ENCODE data around the gene SLC44A5.
A peak's percentile ranks its signal among the peaks of the same experiment; 100 is the strongest.
"Not testable (repeated sequence)": the region's sequence is repeated elsewhere in the genome, so short reads cannot be mapped to it uniquely, and the experiment has no call there.

SLC44A5 gene

DNA sequence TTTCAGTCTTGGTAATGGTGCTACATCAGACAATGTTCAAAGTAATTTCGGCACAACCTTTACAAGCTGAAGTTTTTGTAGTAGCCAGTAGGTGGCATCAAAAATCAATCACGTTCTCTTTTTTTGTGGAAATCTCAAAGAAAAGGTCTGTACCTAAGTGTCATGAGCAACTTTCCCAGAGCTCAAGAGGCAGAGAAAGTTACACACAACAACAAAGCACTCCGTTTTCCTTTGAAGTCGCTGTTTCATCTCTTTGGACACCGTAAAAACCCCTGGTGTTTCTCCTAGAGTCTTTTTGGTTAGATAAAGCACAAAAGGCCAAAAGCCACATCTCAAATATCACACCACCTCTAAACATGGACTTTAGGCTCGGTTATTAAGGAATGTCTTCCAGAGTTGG, 345.1 kb downstream of the SLC44A5 start:
- Histone ChIP-seq H2AK5ac (ENCODE audit: low read length) (no peak overlapping the region), H3K23ac (ENCODE audit: low read length) (no peak overlapping the region), H4K91ac (ENCODE audit: low read depth, low read length) (no peak overlapping the region), H2BK5ac (ENCODE audit: low read depth, low read length, poor library complexity) (no peak overlapping the region), H3K4me2 (ENCODE audit: low read length) (no peak overlapping the region), H2BK12ac (ENCODE audit: low read length) (no peak overlapping the region), H3K18ac (ENCODE audit: low read length) (no peak overlapping the region), H3K14ac (ENCODE audit: low read length) (no peak overlapping the region), H4K8ac (ENCODE audit: low read depth, low read length) (no peak overlapping the region), H3K79me2 (ENCODE audit: control insufficient read depth, insufficient read depth, low read length, poor library complexity) (no peaks in the 10 kb centered on the region), H2BK120ac (ENCODE audit: insufficient read depth, low read length, poor library complexity) (no peak overlapping the region), H3K4ac (ENCODE audit: low read depth, low read length) (no peak overlapping the region), H3K4me3 (ENCODE audit: low read depth, low read length) (no peak overlapping the region), H4K12ac (ENCODE audit: low read depth, low read length) (no peak overlapping the region), H3K27ac (ENCODE audit: low read depth, low read length) (no peak overlapping the region), H3K4me1 (ENCODE audit: control insufficient read depth in 1 of 2, insufficient read depth in 2 of 2, low read length in 2 of 2) (no peaks in the 10 kb centered on the region), H3K79me1 (ENCODE audit: low read length) (no peaks in the 10 kb centered on the region), H2AFZ (ENCODE audit: insufficient read depth, low read length, poor library complexity) (no peak overlapping the region), H3K27me3 (ENCODE audit: insufficient read depth, low read length) (no peaks in the 10 kb centered on the region), H3K9ac (ENCODE audit: low read length) (no peak overlapping the region), H3K36me3 (ENCODE audit: control insufficient read depth in 1 of 2, insufficient read depth in 2 of 2, low read length in 2 of 2) (no peaks in the 10 kb centered on the region), H3K9me3 (ENCODE audit: insufficient read depth, low read depth, low read length) (no peaks in the 10 kb centered on the region)
- DNase-seq, result peak; percentile 29 to 87
- no CpG with 5 or more reads among the region's 6 CpGs for WGBS (ENCODE audit: extremely low coverage, insufficient coverage, insufficient read length)

DNA sequence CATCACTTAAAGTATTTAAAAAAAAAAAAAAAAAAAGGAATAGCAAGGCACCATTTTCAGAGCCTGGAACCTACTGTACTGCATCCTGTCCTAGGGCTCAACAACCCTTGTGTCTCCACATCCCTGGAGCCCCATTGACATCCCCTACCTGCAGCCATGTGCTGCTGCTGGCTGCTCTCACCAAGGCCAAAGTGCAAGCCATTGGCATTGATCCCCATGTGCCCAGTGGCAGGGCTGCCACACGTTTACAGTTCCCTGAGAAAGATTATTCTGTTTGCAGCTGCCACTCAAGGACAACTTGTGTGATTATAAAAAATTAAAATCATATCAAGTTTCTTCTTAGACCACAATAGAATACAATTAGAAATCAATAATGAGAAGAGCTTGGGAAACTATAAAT, 346.8 kb downstream of the SLC44A5 start:
- Histone ChIP-seq H3K27me3 (ENCODE audit: insufficient read depth, low read length) (no peaks in the 10 kb centered on the region), H3K79me1 (ENCODE audit: low read length) (no peaks in the 10 kb centered on the region), H3K18ac (ENCODE audit: low read length) (no peak overlapping the region), H3K27ac (ENCODE audit: low read depth, low read length) (no peak overlapping the region), H3K4ac (ENCODE audit: low read depth, low read length) (no peak overlapping the region), H3K79me2 (ENCODE audit: control insufficient read depth, insufficient read depth, low read length, poor library complexity) (no peaks in the 10 kb centered on the region), H3K14ac (ENCODE audit: low read length) (no peak overlapping the region), H4K12ac (ENCODE audit: low read depth, low read length) (no peak overlapping the region), H3K4me3 (ENCODE audit: low read depth, low read length) (no peak overlapping the region), H2BK12ac (ENCODE audit: low read length) (no peak overlapping the region), H2BK5ac (ENCODE audit: low read depth, low read length, poor library complexity) (no peak overlapping the region), H3K9ac (ENCODE audit: low read length) (no peak overlapping the region), H3K9me3 (ENCODE audit: insufficient read depth, low read depth, low read length) (no peaks in the 10 kb centered on the region), H3K36me3 (ENCODE audit: control insufficient read depth in 1 of 2, insufficient read depth in 2 of 2, low read length in 2 of 2) (no peaks in the 10 kb centered on the region), H2BK120ac (ENCODE audit: insufficient read depth, low read length, poor library complexity) (no peak overlapping the region), H3K23ac (ENCODE audit: low read length) (no peak overlapping the region), H3K4me2 (ENCODE audit: low read length) (no peak overlapping the region), H2AFZ (ENCODE audit: insufficient read depth, low read length, poor library complexity) (no peak overlapping the region), H3K4me1 (ENCODE audit: control insufficient read depth in 1 of 2, insufficient read depth in 2 of 2, low read length in 2 of 2) (no peaks in the 10 kb centered on the region), H4K8ac (ENCODE audit: low read depth, low read length) (no peak overlapping the region), H4K91ac (ENCODE audit: low read depth, low read length) (no peak overlapping the region), H2AK5ac (ENCODE audit: low read length) (no peak overlapping the region)
- no peak for DNase-seq
- WGBS (ENCODE audit: extremely low coverage, insufficient coverage, insufficient read length), result no CpG with 5 or more reads among the region's 1 CpG

DNA sequence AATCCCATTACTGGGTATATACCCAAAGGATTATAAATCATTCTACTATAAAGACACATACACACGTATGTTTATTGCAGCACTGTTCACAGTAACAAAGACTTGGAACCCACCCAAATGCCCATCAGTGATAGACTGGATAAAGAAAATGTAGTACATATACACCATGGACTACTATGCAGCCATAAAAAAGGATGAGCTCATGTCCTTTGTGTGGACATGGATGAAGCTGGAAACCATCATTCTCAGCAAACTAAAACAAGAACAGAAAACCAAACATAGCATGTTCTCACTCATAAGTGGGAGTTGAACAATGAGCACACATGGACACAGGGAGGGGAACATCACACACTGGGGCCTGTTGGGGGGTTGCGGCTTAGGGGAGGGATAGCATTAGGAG, 347.3 kb downstream of the SLC44A5 start:
- not testable (repeated sequence) for H3K4me2 ChIP-seq (ENCODE audit: low read length); H3K9ac ChIP-seq (ENCODE audit: low read length); H3K4me1 ChIP-seq (ENCODE audit: control insufficient read depth in 1 of 2, insufficient read depth in 2 of 2, low read length in 2 of 2); H3K9me3 ChIP-seq (ENCODE audit: insufficient read depth, low read depth, low read length); H4K8ac ChIP-seq (ENCODE audit: low read depth, low read length); DNase-seq; H4K91ac ChIP-seq (ENCODE audit: low read depth, low read length); H2AK5ac ChIP-seq (ENCODE audit: low read length); H3K18ac ChIP-seq (ENCODE audit: low read length); H3K4ac ChIP-seq (ENCODE audit: low read depth, low read length); H4K12ac ChIP-seq (ENCODE audit: low read depth, low read length); H2BK12ac ChIP-seq (ENCODE audit: low read length); H3K79me2 ChIP-seq (ENCODE audit: control insufficient read depth, insufficient read depth, low read length, poor library complexity); H3K14ac ChIP-seq (ENCODE audit: low read length); H3K23ac ChIP-seq (ENCODE audit: low read length); H3K79me1 ChIP-seq (ENCODE audit: low read length); H2AFZ ChIP-seq (ENCODE audit: insufficient read depth, low read length, poor library complexity); H3K4me3 ChIP-seq (ENCODE audit: low read depth, low read length); H3K27ac ChIP-seq (ENCODE audit: low read depth, low read length); H3K36me3 ChIP-seq (ENCODE audit: control insufficient read depth in 1 of 2, insufficient read depth in 2 of 2, low read length in 2 of 2); H2BK5ac ChIP-seq (ENCODE audit: low read depth, low read length, poor library complexity); H3K27me3 ChIP-seq (ENCODE audit: insufficient read depth, low read length); H2BK120ac ChIP-seq (ENCODE audit: insufficient read depth, low read length, poor library complexity)
- WGBS (ENCODE audit: extremely low coverage, insufficient coverage, insufficient read length), result no CpG with 5 or more reads among the region's 2 CpGs

DNA sequence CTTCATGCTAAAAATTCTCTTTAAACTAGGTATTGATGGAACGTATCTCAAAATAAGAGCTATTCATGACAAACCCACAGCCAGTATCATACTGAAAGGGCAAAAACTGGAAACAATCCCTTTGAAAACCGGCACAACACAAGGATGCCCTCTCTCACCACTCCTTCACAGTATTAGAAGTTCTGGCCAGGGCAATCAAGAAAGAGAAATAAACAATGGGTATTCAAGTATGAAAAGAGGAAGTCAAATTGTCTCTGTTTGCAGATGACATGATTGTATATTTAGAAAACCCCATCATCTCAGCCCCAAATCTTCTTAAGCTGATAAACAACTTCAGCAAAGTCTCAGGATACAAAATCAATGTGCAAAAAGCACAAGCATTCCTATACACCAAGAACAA, 349.0 kb downstream of the SLC44A5 start:
- not testable (repeated sequence) for H2AK5ac ChIP-seq (ENCODE audit: low read length)

More for the DNA sequence above, 349.0 kb downstream of the SLC44A5 start:
- H3K27ac ChIP-seq (ENCODE audit: low read depth, low read length); H4K8ac ChIP-seq (ENCODE audit: low read depth, low read length); H3K79me1 ChIP-seq (ENCODE audit: low read length); H4K91ac ChIP-seq (ENCODE audit: low read depth, low read length); H3K79me2 ChIP-seq (ENCODE audit: control insufficient read depth, insufficient read depth, low read length, poor library complexity); H3K4me1 ChIP-seq (ENCODE audit: control insufficient read depth in 1 of 2, insufficient read depth in 2 of 2, low read length in 2 of 2); H3K27me3 ChIP-seq (ENCODE audit: insufficient read depth, low read length); H2BK5ac ChIP-seq (ENCODE audit: low read depth, low read length, poor library complexity); H2AFZ ChIP-seq (ENCODE audit: insufficient read depth, low read length, poor library complexity); H2BK12ac ChIP-seq (ENCODE audit: low read length); H3K9me3 ChIP-seq (ENCODE audit: insufficient read depth, low read depth, low read length); H3K23ac ChIP-seq (ENCODE audit: low read length); H3K36me3 ChIP-seq (ENCODE audit: control insufficient read depth in 1 of 2, insufficient read depth in 2 of 2, low read length in 2 of 2); H3K18ac ChIP-seq (ENCODE audit: low read length); H3K4me2 ChIP-seq (ENCODE audit: low read length); H2BK120ac ChIP-seq (ENCODE audit: insufficient read depth, low read length, poor library complexity); H3K9ac ChIP-seq (ENCODE audit: low read length); H3K14ac ChIP-seq (ENCODE audit: low read length); H3K4ac ChIP-seq (ENCODE audit: low read depth, low read length); H3K4me3 ChIP-seq (ENCODE audit: low read depth, low read length); H4K12ac ChIP-seq (ENCODE audit: low read depth, low read length); DNase-seq: not testable (repeated sequence)
- no CpG with 5 or more reads among the region's 2 CpGs for WGBS (ENCODE audit: extremely low coverage, insufficient coverage, insufficient read length)

Measured in trophoblast cell (in vitro differentiated cells and primary cell).